ENCODE data around the gene TNFRSF21.

The TNFRSF21 gene

GRCh38 chr6:47207261-47207660, 102.4 kb downstream of the TNFRSF21 start:
- DNase-seq (ENCODE audit: low spot score), result no peak

- DNase-seq (ENCODE audit: low spot score), result no peak
These were observed 103.1 kb downstream of the TNFRSF21 start for GRCh38 chr6:47206626-47207025.

DNA sequence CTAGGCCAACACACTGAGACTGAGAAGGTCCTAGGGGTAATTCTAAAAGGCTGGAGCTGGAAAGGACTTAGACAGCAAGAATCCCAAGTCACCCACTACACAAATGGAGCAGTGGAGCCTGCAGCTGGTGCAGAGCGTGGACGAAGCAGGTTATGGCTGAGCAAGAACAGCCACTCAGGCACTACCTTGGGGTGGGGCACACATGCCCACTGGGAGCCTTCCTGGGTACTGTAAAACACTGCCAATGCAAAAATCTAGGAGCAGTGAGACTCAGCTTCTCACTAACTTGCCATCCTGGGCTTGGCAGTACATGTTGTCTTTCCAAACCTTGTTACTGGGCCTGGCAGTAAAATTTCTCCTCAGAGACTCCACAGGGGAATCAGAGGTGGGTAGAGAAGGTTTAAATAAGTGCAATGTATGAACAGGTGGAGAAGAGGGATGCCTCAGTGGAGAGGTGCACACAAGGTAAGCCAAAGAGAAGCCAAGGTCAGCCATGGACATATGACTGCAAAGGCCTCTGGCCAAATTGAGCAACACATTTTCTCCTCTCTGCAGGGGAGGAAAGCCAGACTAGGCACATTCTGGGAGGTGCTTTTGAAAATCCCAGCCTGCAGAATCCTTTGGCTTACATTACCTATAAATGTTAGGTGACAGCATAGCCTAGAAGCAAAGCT, 105.6 kb downstream of the TNFRSF21 start:
- DNase-seq (ENCODE audit: low spot score), result no peak

- DNase-seq (ENCODE audit: low spot score), result no peak
These were observed 106.3 kb downstream of the TNFRSF21 start for GRCh38 chr6:47203266-47203937.

- DNase-seq (ENCODE audit: low spot score), result no peak
These were observed 107.0 kb downstream of the TNFRSF21 start for GRCh38 chr6:47202644-47203205.

DNA sequence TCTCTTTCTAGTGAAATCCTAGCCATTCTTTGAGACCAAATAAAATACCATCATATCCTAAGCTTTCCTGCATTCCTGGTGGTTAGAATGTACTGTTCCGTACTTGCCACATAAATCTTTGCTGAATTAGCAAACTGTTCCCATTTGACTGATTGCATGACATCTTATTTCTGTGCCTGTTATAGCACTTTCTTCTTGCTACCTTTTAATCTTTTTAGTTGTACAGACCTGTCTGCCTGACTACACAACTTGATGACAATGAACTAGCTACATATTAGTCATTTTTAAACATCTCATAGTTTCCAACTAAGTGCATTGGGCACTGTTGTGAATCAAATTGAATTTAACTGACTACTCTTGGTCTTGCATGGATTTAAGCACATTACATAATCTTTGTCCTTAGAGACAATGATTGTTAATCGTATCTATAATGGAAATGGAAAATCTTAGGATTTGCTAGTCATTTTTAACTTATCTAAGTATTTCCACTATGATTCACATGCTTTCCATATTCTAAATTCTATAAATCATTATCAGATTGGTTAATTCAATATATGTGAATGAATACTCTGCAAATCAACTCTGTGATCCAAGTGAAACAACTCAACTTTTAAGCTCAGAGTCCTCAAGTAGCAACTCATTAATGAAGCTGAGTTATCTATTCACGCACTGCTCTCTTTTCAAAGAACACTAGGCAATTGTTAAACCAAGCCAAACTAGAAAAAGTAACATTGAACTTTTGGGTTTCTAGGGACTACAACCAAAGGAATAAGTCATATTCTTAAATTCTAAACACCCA, 109.0 kb downstream of the TNFRSF21 start:
- DNase-seq (ENCODE audit: low spot score), result no peak

DNA sequence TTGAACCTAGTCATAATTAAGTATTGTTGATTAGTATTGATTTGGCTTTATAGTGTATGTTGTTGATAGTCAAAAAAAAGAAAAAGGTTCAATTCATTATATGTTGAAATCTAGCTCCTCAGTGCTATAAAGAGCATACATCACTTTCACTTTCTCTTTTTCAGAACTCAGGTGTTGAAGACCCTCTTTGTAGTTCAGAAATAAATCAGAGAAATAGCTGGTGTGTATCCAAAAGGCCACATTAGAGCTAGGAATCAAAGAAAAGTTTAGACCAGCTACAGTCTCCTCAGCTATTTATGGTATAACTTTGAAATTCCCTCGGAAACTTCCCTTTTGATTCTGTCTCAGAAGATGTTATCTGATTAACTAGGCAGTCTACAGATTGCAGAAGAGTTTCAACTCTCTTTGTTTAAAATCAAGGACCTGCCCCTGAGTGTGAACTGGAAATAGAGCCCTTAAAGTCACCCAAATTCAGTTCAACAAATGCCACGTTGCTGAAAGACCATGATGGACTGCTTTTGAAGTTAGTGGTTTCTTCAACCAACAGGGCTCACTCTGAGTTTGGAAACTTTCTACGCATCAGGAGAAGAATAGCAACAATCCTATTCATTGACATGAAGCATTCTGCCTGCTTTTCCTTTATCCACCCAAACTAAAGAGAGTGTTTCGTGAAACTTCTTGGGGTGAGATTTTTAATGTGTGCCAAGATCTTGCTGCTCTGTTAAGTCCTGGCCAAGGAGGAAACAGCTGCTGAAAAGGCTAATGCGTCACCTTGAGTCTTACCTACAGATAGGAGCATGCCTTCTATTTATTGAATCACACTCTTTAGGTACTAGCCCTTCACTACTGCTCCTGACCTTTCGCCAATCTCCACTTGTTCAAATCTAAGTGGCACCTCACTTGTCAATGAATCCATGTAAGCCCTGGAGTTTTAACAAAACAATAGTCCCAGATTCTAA, 111.7 kb downstream of the TNFRSF21 start:
- DNase-seq (ENCODE audit: low spot score), result no peak

DNA sequence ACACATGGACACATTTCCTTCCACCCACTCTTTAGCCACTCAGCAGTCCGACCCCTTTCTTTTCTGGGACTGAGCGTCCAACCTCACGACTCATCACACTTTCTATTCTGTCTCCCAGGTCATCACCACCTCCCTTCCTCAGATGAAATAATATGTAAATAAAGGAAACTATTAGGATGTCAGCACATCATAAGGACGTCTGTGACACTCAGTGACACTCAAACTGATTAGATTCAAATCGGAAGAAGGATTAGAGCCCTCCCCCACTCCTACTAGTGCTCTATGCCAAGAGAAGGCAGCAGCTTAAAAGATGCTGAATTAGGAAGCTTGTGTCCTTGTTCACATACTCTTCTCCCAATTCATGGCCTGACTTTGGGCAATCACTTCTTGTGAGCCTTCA, 113.6 kb downstream of the TNFRSF21 start:
- DNase-seq (ENCODE audit: low spot score), result no peak

DNA sequence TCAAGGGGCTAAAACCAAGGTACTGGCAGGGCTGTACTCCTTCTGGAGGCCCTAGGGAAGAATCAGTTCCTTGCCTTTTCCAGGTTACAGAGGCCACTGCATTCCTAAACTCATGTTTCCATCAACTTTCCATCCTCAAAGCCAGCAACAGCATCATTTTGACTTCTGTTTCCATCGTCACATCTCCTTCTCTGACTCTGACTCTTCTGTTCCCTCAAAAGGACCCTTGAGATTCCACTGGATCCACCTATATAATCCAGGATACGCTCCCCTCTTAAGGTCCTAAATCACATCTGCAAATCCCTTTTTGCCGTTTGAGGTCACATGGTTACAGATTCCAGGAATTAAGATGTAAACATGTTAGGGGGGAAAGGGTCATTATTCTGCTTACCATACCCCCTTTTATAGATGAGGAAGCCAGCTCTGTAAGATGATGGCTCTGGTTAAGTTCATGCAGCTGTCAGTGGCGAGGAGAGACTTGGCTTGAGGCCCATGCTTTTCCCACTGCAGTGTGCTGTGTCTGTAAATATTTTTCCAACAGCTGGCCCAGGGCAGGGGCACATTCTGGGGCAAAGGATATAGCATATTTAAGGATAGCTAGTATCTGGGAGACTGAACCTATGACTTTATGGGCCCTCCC, 114.6 kb downstream of the TNFRSF21 start:
- DNase-seq (ENCODE audit: low spot score), result no peak

- peak; percentile 14 for DNase-seq (ENCODE audit: low spot score)
These were observed 121.1 kb downstream of the TNFRSF21 start for GRCh38 chr6:47188588-47189021.

DNA sequence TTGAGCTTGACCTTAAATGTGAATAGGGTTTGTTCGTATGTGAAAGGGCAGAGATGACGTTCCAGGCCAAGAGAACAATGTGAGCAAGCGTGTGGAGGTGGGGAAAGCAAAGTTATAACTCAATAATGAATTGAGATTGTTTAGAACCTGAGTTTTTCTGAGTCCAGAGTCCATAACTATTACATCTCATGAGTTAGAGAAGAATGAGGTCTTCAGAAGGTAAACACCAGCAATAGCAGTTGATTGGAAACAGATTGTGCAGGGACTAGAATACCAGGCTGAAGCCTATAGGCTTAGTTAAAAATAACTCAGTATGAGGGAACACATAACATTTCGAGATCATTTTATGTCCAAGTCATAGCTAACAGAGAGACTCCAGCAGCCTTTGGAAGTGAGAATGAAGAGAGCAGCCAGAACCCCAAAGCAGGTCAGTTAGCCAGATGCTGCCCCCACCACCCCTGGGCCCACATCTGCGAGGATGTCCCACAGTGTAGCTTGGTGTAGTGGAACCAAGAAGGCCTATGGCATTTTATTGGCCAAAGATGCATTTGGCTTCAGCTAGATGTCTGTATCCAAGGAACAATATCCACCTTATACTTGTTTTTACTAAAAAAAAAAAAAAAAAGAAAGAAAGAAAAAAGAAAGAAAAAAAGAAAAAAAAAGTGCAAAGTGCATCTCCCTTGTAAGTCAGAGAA, 121.7 kb downstream of the TNFRSF21 start:
- no peak for DNase-seq (ENCODE audit: low spot score)

- DNase-seq (ENCODE audit: low spot score), result no peak
These were observed 122.6 kb downstream of the TNFRSF21 start for GRCh38 chr6:47187113-47187512.

DNA sequence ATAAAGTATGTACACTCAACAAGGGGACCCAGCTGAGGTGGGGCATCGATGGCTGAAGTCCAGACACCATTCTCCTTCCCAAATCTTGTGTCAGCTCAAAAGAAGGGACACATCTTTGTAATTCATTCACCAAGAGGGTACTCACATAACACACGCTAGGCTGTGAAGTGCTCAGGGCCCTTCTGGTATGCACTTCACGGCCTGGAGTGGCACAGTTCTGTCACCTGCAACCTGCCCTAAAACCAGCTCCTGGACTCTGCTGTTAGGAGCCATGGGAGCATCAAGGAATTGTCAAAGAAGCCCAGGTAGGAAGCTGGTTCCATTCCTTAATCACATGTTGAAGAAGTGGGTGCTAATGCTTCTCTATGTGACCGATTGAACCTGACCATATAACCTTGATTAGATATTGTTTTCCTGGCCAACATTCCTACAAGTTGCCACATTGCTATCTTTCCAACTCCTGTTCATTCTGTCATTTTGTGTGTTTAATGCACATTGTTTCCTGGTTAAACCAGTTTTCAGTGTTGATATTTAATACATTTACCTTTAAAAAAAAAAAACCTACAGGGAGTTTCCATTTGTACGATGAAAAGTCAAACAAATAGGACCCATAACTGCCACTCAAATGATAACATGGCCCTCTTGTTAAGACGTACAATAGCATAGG, 127.3 kb downstream of the TNFRSF21 start:
- no peak for DNase-seq (ENCODE audit: low spot score)

- no peak for DNase-seq (ENCODE audit: low spot score)
These were observed 128.0 kb downstream of the TNFRSF21 start for GRCh38 chr6:47181681-47182080.
